GM13977 (cell line): ENCODE measurements around the gene HACE1.
A peak's percentile ranks its signal among the peaks of the same experiment; 100 is the strongest.
"Not testable (repeated sequence)": the region's sequence is repeated elsewhere in the genome, so short reads cannot be mapped to it uniquely, and the experiment has no call there.

ENCODE experiments used
- DNase-seq: peaks from one replicate; pipeline ENCODE4 v3.0.0; 2012; ENCODE audit warnings: low spot score
- in situ Hi-C: fragments of 300-500 bp; cut with MboI; formaldehyde crosslinking; loops from one replicate; pipeline ENCODE4 v1.12.0; 2022; ENCODE audit warnings: low sequenced_read_pairs, low pct_unique_long_range_greater_than_20kb, mixed read lengths, inconsistent platforms; ENCODE audit not compliant: unreplicated experiment
- TF ChIP-seq, protein P1 (sequence below): IDR thresholded peaks from 2 replicates; pipeline ENCODE4 v1.5.1; 2012; ENCODE audit warnings: mild to moderate bottlenecking, control low read depth; ENCODE audit not compliant: insufficient read depth; ENCODE audit errors: extremely low read depth, missing control alignments

HACE1 gene, protein sequence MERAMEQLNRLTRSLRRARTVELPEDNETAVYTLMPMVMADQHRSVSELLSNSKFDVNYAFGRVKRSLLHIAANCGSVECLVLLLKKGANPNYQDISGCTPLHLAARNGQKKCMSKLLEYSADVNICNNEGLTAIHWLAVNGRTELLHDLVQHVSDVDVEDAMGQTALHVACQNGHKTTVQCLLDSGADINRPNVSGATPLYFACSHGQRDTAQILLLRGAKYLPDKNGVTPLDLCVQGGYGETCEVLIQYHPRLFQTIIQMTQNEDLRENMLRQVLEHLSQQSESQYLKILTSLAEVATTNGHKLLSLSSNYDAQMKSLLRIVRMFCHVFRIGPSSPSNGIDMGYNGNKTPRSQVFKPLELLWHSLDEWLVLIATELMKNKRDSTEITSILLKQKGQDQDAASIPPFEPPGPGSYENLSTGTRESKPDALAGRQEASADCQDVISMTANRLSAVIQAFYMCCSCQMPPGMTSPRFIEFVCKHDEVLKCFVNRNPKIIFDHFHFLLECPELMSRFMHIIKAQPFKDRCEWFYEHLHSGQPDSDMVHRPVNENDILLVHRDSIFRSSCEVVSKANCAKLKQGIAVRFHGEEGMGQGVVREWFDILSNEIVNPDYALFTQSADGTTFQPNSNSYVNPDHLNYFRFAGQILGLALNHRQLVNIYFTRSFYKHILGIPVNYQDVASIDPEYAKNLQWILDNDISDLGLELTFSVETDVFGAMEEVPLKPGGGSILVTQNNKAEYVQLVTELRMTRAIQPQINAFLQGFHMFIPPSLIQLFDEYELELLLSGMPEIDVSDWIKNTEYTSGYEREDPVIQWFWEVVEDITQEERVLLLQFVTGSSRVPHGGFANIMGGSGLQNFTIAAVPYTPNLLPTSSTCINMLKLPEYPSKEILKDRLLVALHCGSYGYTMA

DNA sequence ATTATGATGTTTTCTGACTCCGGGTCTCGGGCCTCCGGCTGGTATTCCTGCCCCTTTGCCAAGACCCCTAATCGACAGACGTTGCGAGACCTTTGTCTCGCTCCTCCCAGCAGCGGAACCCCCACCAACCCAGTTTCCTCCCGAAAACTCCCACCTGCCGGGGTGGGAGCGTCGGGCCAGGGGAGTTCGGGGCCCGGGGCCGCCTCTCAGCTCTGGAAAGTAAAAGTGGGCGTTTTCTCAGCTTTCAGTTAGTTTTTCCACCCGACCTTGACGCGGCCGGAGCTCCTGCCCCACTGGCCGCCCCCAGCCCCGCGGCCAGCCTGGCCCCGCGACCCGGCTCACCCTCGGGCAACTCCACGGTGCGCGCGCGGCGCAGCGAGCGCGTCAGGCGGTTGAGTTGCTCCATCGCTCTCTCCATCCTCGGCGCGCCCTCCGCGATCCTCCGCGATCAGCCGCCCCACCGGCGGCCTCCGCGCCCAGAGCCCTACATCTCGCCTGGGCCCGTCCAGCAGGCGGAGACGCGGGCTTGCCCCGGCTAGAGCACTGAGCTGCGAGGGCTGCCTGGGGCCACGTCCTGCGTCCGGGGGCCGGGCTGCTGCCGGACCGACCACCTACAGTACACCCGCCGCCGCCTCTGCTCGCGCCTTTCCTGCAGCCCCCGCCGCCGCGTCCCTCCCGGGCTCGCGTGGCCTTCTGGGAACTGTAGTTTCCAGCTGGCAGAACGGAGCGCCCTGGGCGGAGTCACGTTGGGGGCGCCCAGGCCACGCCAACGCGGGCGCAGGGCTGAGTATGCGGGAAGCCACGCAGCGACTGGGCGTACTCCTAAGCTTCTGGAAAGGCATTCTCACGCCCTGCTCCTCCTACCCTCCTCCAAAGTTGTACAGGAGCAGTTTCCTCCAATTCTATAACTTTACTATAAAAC is at the start of gene HACE1:
Gene HACE1 (minus strand): TSS at position 695 of the 922 bp plus-strand sequence. CDS start 277 bp downstream, at position 418.
- TF ChIP-seq, protein P1, sequence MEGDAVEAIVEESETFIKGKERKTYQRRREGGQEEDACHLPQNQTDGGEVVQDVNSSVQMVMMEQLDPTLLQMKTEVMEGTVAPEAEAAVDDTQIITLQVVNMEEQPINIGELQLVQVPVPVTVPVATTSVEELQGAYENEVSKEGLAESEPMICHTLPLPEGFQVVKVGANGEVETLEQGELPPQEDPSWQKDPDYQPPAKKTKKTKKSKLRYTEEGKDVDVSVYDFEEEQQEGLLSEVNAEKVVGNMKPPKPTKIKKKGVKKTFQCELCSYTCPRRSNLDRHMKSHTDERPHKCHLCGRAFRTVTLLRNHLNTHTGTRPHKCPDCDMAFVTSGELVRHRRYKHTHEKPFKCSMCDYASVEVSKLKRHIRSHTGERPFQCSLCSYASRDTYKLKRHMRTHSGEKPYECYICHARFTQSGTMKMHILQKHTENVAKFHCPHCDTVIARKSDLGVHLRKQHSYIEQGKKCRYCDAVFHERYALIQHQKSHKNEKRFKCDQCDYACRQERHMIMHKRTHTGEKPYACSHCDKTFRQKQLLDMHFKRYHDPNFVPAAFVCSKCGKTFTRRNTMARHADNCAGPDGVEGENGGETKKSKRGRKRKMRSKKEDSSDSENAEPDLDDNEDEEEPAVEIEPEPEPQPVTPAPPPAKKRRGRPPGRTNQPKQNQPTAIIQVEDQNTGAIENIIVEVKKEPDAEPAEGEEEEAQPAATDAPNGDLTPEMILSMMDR: no peak
- peak; percentile 93 for DNase-seq
- in situ Hi-C loops: no loop called here

DNA sequence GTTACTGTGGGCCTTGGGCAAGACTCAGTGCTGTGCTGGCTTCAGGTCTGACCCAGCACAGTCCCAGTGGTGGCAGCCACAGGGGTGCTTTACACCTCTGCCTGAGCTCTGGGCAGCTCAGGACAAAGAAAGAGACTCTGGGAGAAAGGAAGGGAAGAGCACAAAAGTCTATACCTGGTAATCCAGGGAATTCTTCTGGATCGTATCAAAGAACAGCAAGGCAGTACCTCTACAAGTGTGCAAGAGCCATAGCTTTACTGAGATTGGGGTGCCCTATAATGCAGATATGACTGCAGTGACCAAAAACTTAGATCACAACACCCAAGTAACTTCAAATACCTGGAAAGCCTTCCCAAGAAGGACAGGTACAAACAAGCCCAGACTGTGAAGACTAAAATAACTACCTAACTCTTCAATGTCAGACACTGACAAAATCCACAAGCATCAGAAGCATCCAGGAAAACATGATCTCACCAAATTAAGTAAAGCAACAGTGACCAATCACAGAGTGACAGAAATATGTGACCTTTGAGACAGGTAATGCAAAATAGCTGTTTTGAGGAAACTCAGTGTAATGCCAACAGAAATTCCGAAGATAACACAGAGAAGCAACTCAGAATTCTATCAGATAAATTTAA is 49.3 kb upstream of the HACE1 start:
- in situ Hi-C loops: no loop called here
- TF ChIP-seq, protein P1: no peak
- DNase-seq: no peak

DNA sequence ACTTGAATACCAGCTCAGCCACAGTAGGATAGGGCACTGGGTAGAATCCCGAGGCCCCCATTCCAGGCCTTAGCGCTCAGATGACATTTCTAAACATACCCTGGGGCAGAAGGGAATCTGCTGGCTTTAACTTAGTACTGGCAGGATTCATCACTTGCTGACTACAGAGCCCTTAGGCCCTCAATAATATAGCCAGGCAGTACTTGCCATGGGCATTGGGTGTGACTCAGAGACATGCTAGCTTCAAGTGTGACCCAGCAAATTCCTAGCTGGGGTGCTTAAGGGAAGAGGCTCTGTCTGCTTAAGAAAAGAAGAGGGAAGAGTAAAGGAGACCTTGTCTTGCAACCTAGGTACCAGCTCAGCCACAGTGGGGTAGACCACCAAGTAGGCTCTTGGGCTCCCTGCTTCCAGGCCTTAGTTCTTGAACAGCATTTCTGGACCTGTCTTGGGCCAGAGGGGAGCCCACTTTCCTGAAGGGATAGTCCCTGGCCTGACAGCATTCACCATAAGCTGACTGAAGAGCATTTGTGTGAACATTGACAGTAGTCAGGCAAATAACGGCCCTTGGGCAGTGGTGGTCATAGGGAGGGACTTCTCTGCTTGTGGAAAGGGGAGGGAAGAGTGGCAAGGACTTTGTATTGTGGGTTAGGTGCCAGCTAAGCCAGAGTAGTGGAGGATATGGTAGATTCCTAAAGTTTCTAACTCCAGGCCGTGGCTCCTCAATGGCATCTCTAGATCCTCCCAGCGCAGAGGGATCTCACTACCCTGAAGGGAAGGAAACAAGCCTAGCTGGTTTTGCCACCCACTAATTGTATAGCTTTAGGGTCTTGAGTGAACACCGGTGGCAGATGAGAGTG is 48.5 kb upstream of the HACE1 start:
- no peak for DNase-seq
- in situ Hi-C loops: no loop called here
- TF ChIP-seq, protein P1: no peak

DNA sequence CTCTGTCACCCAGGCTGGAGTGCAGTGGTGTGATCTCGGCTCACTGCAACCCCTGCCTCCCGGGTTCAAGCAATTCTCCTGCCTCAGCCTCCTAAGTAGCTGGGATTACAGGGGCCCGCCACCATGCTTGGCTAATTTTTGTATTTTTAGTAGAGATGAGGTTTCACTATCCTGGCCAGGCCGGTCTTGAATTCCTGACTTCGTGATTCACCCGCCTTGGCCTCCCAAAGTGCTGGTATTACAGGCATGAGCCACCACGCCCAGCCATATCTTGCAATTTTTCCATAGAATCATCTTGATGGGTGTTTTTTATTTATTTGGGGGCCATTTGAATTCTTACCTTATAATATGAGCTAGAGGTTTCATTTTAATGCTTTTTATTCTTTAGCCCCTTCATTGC is 39.2 kb upstream of the HACE1 start:
- DNase-seq, in situ Hi-C loops: not testable (repeated sequence)

DNA sequence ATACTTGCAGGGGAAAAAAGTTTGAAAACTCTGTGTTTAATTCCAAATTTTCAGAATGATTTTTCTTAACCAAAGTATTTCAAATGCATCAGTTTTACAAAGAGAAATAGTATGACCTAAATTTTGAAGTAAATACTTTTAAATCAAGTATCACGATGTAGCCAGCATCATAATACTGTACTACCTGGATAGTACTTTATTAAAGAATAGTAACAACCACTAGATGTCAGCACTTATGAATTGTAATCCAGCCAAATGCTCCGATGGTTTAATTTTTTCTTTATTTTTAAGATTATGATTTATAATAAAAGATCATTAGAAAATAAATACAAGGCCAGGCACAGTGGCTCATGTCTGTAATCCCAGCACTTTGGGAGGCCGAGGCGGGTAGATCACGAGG is 37.2 kb upstream of the HACE1 start:
- TF ChIP-seq, protein P1: peak; percentile 16
- in situ Hi-C loops: no loop called here
- no peak for DNase-seq

DNA sequence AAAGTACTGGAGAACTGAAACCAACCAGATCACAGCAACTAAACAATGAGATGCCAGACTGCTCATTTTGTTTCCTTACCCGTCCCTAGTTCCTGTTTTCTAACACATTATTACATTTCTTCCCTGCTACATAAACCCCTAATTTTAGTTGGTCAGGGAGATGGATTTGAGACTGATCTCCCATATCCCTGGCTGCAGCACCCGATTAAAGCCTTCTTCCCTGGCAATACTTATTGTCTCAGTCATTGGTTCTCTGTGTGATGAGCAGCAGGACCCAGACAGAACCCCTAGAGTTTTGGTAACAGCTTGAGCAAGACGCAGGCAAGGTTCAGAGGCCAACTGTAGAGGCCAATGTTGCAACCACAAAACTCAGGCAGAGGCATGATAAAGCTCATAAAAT is 28.3 kb upstream of the HACE1 start:
- TF ChIP-seq, protein P1: no peak
- no peak for DNase-seq
- in situ Hi-C loops: no loop called here
